Upper lobe of left lung (tissue), 6 donors: ENCODE measurements around the gene PKNOX2. TPM values are rescaled to one million over a fixed set of nuclear protein-coding genes. Genes with fewer than 3 reads are reported as not detected.

ENCODE experiments used
- ATAC-seq, 2 donors: fragments of 200-7000 bp; cut with Tn5 transposase; one replicate each; pipeline ENCODE4 v1.9.1; 2022; ENCODE audit warnings: mild to moderate bottlenecking in 2 of 2, moderate library complexity in 2 of 2; ENCODE audit not compliant: low FRiP score in 2 of 2
- DNase-seq, 2 donors: peaks; one replicate each; pipeline ENCODE4 v3.0.0-alpha.2; 2019 to 2020
- H3K27ac ChIP-seq, 4 donors: fragments of 200-600 bp; sonication (generic); one replicate each; pipeline ENCODE4 v1.5.1; 2016 to 2019
- H3K27me3 ChIP-seq, 4 donors: fragments of 200-600 bp; sonication (generic); one replicate each; pipeline ENCODE4 v1.5.1; 2017 to 2019
- H3K36me3 ChIP-seq, 4 donors: fragments of 200-600 bp; sonication (generic); one replicate each; pipeline ENCODE4 v1.5.1; 2016 to 2019
- H3K4me1 ChIP-seq, 4 donors: fragments of 200-600 bp; sonication (generic); one replicate each; pipeline ENCODE4 v1.5.1; 2018 to 2019
- H3K4me3 ChIP-seq, 4 donors: fragments of 200-600 bp; sonication (generic); one replicate each; pipeline ENCODE4 v1.5.1; 2017 to 2019; ENCODE audit warnings: mild to moderate bottlenecking in 2 of 4, moderate library complexity in 1 of 4
- H3K9me3 ChIP-seq, 4 donors: fragments of 200-600 bp; sonication (generic); one replicate each; pipeline ENCODE4 v1.5.1; 2018 to 2019
- EP300 ChIP-seq, 4 donors: sonication (generic); formaldehyde crosslinking; IDR thresholded peaks; one replicate each; pipeline ENCODE4 v1.5.1; 2017; ENCODE audit warnings: antibody characterized with exemption in 4 of 4, control low read depth in 2 of 4
- POLR2A ChIP-seq, 4 donors: fragments of 450-650 bp; IDR thresholded peaks; one replicate each; pipeline ENCODE4 v1.5.1; 2016 to 2017; ENCODE audit warnings: antibody characterized with exemption in 4 of 4, mild to moderate bottlenecking in 2 of 4
- POLR2AphosphoS5 ChIP-seq, 2 donors: sonication (generic); formaldehyde crosslinking; IDR thresholded peaks; one replicate each; pipeline ENCODE4 v1.5.1; 2017; ENCODE audit warnings: antibody characterized with exemption in 2 of 2
- WGBS, 2 donors: methylation state at CpG; one replicate each; pipeline ENCODE4 v1.1.5; 2017 to 2018; 5-methylcytosine and 5-hydroxymethylcytosine counted together
- total RNA-seq, 6 donors: library from RNA; depleted of rRNA in 4 of 6; stranded (reverse); fragments of >200 nt in 4 of 6; gene quantifications; one replicate each; pipeline versions ENCODE4 v1.1.0 to v1.2.1, GENCODE V29; 2016 to 2021
- TF ChIP-seq, protein P1 (sequence below), 6 experiments: fragments of 450-650 bp in 4 of 6; fragments of 200-600 bp in 2 of 6; sonication (generic) in 2 of 6; IDR thresholded peaks; one replicate each; pipeline ENCODE4 v1.5.1; 2016 to 2019; ENCODE audit warnings: antibody characterized with exemption in 6 of 6
- donor health status: DM: no; HTN: no; CAD: no; lungs with moderate emphysema.
- donor health status: DM: no; HTN: yes; CAD: no; lungs with severe emphysema.

The PKNOX2 gene
- total RNA-seq, 6 donors from 2014 or later, result 2.9 to 15.5 (median 8.4) TPM

- H3K36me3 ChIP-seq, result no peaks in the 10 kb centered on the region
- H3K4me1 ChIP-seq, result peaks cover 0 to 4% (median 0%) of the 10 kb centered on the region in 4 donors
- DNase-seq (no peak), ATAC-seq (no peak)
- TF ChIP-seq POLR2AphosphoS5 (IDR thresholded peaks at IDR 0.05), result no peak
- no peak for TF ChIP-seq EP300 (IDR thresholded peaks at IDR 0.05)
- TF ChIP-seq, protein P1, sequence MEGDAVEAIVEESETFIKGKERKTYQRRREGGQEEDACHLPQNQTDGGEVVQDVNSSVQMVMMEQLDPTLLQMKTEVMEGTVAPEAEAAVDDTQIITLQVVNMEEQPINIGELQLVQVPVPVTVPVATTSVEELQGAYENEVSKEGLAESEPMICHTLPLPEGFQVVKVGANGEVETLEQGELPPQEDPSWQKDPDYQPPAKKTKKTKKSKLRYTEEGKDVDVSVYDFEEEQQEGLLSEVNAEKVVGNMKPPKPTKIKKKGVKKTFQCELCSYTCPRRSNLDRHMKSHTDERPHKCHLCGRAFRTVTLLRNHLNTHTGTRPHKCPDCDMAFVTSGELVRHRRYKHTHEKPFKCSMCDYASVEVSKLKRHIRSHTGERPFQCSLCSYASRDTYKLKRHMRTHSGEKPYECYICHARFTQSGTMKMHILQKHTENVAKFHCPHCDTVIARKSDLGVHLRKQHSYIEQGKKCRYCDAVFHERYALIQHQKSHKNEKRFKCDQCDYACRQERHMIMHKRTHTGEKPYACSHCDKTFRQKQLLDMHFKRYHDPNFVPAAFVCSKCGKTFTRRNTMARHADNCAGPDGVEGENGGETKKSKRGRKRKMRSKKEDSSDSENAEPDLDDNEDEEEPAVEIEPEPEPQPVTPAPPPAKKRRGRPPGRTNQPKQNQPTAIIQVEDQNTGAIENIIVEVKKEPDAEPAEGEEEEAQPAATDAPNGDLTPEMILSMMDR (IDR thresholded peaks at IDR 0.05), result no peak
- TF ChIP-seq POLR2A (IDR thresholded peaks at IDR 0.05), result no peak
- no peaks in the 10 kb centered on the region for H3K27me3 ChIP-seq
- WGBS, 2 donors, result 89 to 93% methylated on average over 8 of the region's 8 CpGs
- no peak overlapping the region for H3K4me3 ChIP-seq
- H3K9me3 ChIP-seq, result no peaks in the 10 kb centered on the region
- peak overlapping the region in 1 of 4 donors; percentile 21 for H3K27ac ChIP-seq
Observed at GRCh38 chr11:125357551-125357950, 193.0 kb downstream of the PKNOX2 start.

DNA sequence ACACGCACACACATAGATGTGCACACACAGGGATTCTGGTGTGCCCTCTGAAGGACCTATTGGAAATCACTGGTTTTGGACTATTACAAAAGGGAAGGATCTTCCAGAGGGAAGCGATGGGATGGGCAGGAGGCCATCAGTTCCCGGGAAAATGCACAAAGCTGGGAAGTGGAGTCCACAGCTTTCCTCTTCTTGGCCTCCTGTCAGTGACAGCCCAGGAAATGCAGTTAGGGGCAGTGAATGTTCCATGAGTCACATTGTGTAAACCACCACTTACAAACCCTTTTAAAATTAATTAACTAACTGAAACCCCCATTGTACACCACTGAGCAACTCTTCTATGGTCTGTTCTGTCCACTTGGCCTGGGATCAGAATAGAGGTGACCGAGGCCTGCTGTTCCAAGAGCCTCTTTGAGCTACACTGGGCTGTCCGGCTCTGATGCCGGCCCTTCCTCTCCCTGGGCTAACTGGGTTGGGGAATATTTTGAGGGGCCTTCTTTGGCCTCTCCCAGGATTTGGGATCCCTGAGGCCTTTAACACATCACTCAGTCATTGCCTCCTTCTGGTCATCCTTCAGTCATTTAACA is 193.8 kb downstream of the PKNOX2 start:
- peak overlapping the region in 2 of 4 donors; percentile 21 to 37 for H3K27ac ChIP-seq
- 79 to 81% methylated on average over 6 of the region's 6 CpGs for WGBS, 2 donors
- no peak for ATAC-seq
- H3K9me3 ChIP-seq, result no peaks in the 10 kb centered on the region
- no peak overlapping the region for H3K4me3 ChIP-seq
- H3K36me3 ChIP-seq, result no peaks in the 10 kb centered on the region
- H3K27me3 ChIP-seq, result no peaks in the 10 kb centered on the region
- TF ChIP-seq POLR2A (IDR thresholded peaks at IDR 0.05) (no peak), EP300 (IDR thresholded peaks at IDR 0.05) (no peak), POLR2AphosphoS5 (IDR thresholded peaks at IDR 0.05) (no peak)
- TF ChIP-seq, protein P1 (IDR thresholded peaks at IDR 0.05), result no peak
- no peak for DNase-seq
- peaks cover 0 to 4% (median 0%) of the 10 kb centered on the region in 4 donors for H3K4me1 ChIP-seq

GRCh38 chr11:125359130-125359529 is 194.6 kb downstream of the PKNOX2 start:
- no peaks in the 10 kb centered on the region for H3K27me3 ChIP-seq
- peaks cover 0 to 4% (median 0%) of the 10 kb centered on the region in 4 donors for H3K4me1 ChIP-seq
- ATAC-seq, result no peak
- H3K36me3 ChIP-seq, result no peaks in the 10 kb centered on the region
- TF ChIP-seq POLR2AphosphoS5 (IDR thresholded peaks at IDR 0.05) (no peak), EP300 (IDR thresholded peaks at IDR 0.05) (no peak)
- DNase-seq, result no peak
- peak overlapping the region in 1 of 4 donors; percentile 11 for H3K27ac ChIP-seq
- 93 to 97% methylated on average over 9 of the region's 9 CpGs for WGBS, 2 donors
- H3K9me3 ChIP-seq, result no peaks in the 10 kb centered on the region
- no peak overlapping the region for H3K4me3 ChIP-seq

DNA sequence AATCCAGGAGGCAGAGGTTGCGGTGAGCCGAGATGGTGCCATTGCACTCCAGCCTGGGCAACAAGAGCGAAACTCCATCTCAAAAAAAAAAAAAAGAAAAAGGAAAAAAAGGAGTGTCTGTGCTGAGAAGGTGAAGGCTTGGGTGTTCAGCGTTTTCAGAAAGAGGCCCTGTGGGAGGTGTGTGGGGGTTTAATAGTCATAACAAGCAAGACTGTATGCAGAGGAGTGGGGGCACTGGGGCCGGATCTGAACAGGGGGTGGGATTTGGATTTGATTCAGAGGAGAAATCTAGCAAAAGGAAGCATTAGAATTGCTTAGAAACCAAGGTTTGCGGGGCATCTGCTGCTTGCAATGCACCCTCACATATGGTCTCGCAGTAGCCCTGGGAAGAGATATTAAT is 195.5 kb downstream of the PKNOX2 start:
- H3K36me3 ChIP-seq, result no peaks in the 10 kb centered on the region
- WGBS, 2 donors, result 88 to 89% methylated on average over 7 of the region's 7 CpGs
- DNase-seq, result no peak

DNA sequence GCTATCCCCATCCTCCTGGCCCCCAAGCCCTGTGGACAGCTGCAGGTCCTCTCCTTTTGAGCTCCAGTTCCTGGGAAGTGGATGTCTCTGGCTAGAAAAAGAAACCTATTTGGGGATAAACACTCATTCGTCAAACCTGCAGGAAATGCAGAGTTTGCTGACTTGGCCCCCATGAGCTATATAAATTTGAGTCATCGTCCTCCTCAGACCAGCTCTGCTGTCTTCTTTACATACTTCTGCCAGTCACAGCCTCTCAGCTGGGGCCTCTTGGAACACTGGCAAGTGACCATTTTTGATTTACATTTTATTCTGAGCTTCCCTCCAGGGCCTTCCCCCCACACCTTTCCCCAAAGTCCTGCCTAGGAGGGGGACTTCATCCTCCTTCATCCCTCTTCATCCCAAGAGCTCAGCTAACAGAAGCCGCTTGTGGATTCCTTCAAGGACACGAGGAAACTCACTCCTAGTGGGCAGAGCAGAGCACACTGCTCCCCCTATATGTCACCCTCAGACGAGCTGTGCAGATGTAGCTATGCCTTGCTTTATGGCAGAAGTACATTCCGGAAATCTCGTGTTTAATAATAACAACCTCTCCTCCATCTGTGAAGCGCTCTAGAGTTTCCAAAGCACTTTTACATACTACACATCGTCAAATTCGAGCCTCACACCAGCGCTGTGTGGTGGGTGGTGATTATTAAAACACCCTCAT is 199.7 kb downstream of the PKNOX2 start:
- H3K4me1 ChIP-seq, result no peaks in the 10 kb centered on the region

More for the DNA sequence above, 195.5 kb downstream of the PKNOX2 start:
- Histone ChIP-seq H3K9me3 (no peaks in the 10 kb centered on the region), H3K27me3 (no peaks in the 10 kb centered on the region), H3K4me1 (peaks cover 0 to 1% (median 0%) of the 10 kb centered on the region in 4 donors), H3K27ac (no peak overlapping the region), H3K4me3 (no peak overlapping the region)
- ATAC-seq, result no peak
- TF ChIP-seq POLR2A (IDR thresholded peaks at IDR 0.05) (no peak), POLR2AphosphoS5 (IDR thresholded peaks at IDR 0.05) (no peak), EP300 (IDR thresholded peaks at IDR 0.05) (no peak)
- TF ChIP-seq, protein P1 (IDR thresholded peaks at IDR 0.05), result no peak

More for the DNA sequence above, 199.7 kb downstream of the PKNOX2 start:
- Histone ChIP-seq H3K4me3 (no peak overlapping the region), H3K9me3 (no peaks in the 10 kb centered on the region), H3K36me3 (no peaks in the 10 kb centered on the region), H3K27ac (peak overlapping the region in 1 of 4 donors; percentile 70), H3K27me3 (no peaks in the 10 kb centered on the region)
- WGBS, 2 donors, result 49 to 72% methylated on average over 11 of the region's 11 CpGs
- DNase-seq (no peak), ATAC-seq (no peak)
- TF ChIP-seq EP300 (IDR thresholded peaks at IDR 0.05), result no peak
- TF ChIP-seq POLR2A (IDR thresholded peaks at IDR 0.05), result no peak
- TF ChIP-seq, protein P1 (IDR thresholded peaks at IDR 0.05), result no peak
